Lung (tissue), 12 donors: ENCODE results near the gene MED12L. TPM values are rescaled to one million over a fixed set of nuclear protein-coding genes. Genes with fewer than 3 reads are reported as not detected.

Experiments used
- ATAC-seq: fragments of 200-7000 bp; cut with Tn5 transposase; one replicate; pipeline ENCODE4 v1.9.1; 2020; ENCODE audit warnings: moderate number of reproducible peaks; ENCODE audit not compliant: insufficient read depth, low FRiP score
- DNase-seq, 3 donors: peaks; one replicate each; pipeline ENCODE4 v3.0.0-alpha.2; 2013 to 2017
- H3K27ac ChIP-seq, 2 donors: one replicate each; pipeline ENCODE4 v1.5.1; 2013; ENCODE audit warnings: mild to moderate bottlenecking in 2 of 2, moderate library complexity in 2 of 2, control low read depth in 1 of 2, inconsistent platforms in 1 of 2, low read depth in 1 of 2, low read length in 1 of 2
- H3K27me3 ChIP-seq, 3 donors: one replicate each; pipeline ENCODE4 v1.5.1; 2013; ENCODE audit warnings: low read length in 2 of 3; ENCODE audit not compliant: control insufficient read depth in 3 of 3, insufficient read depth in 3 of 3
- H3K36me3 ChIP-seq, 4 donors: one replicate each; pipeline ENCODE4 v1.5.1; 2013; ENCODE audit warnings: low read length in 4 of 4, mild to moderate bottlenecking in 1 of 4, moderate library complexity in 1 of 4; ENCODE audit not compliant: control insufficient read depth in 4 of 4, insufficient read depth in 4 of 4
- H3K4me1 ChIP-seq, 5 donors: one replicate each; pipeline ENCODE4 v1.5.1; 2013; ENCODE audit warnings: low read length in 5 of 5, mild to moderate bottlenecking in 2 of 5, moderate library complexity in 1 of 5; ENCODE audit not compliant: control insufficient read depth in 5 of 5, insufficient read depth in 5 of 5
- H3K4me3 ChIP-seq: one replicate; pipeline ENCODE4 v1.5.1; 2013; ENCODE audit warnings: mild to moderate bottlenecking, control low read depth, moderate library complexity
- H3K9ac ChIP-seq, 2 donors: one replicate each; pipeline ENCODE4 v1.5.1; 2013; ENCODE audit warnings: low read length in 2 of 2, control low read depth in 1 of 2; ENCODE audit not compliant: insufficient read depth in 1 of 2
- H3K9me3 ChIP-seq, 4 donors: one replicate each; pipeline ENCODE4 v1.5.1; 2013; ENCODE audit warnings: low read length in 3 of 4, mild to moderate bottlenecking in 1 of 4, moderate library complexity in 1 of 4; ENCODE audit not compliant: control insufficient read depth in 4 of 4, insufficient read depth in 3 of 4
- CTCF ChIP-seq: IDR thresholded peaks from 2 replicates; pipeline ENCODE4 v1.5.1; 2012; ENCODE audit warnings: mild to moderate bottlenecking; ENCODE audit errors: control extremely low read depth, extremely low read depth
- WGBS, 2 donors: extraction: QIAGEN DNeasy Blood & Tissue Kit; methylation state at CpG; one replicate each; pipeline ENCODE4 v1.1.7; 2013; 5-methylcytosine and 5-hydroxymethylcytosine counted together
- polyA plus RNA-seq, 2 donors: library from polyadenylated mRNA; stranded (reverse); fragments of 200-250 nt; gene quantifications; one replicate each; pipeline ENCODE4 v1.2.1, GENCODE V29; 2013
- total RNA-seq, 2 donors: library from RNA; depleted of rRNA in 1 of 2; stranded (reverse); fragments of >200 nt in 1 of 2; gene quantifications; one replicate each; pipeline ENCODE4 v1.2.1, GENCODE V29; 2014 to 2021
- donor health status: control.
- donor health status: control.
- donor health status: Bipolar disorder and iron deficiency.
- donor health status: healthy.
- donor health status: DM: yes; HTN: yes; CAD: no.

MED12L gene
- total and polyA plus RNA-seq, 4 donors = 0.02 to 0.82 (median 0.30) TPM

- TF ChIP-seq CTCF = no peak
- no peaks in the 10 kb centered on the region for H3K36me3 ChIP-seq
- WGBS, 2 donors = 76 to 85% methylated on average over 1 of the region's 1 CpG
- H3K4me3 ChIP-seq = no peak overlapping the region
- no peak overlapping the region for H3K9ac ChIP-seq
- no peaks in the 10 kb centered on the region for H3K9me3 ChIP-seq
- no peak overlapping the region for H3K27ac ChIP-seq
- DNase-seq (no peak), ATAC-seq (no peak)
- no peaks in the 10 kb centered on the region for H3K27me3 ChIP-seq
- no peaks in the 10 kb centered on the region for H3K4me1 ChIP-seq
Observed at GRCh38 chr3:151467069-151467468, 381.6 kb downstream of the MED12L start.

DNA sequence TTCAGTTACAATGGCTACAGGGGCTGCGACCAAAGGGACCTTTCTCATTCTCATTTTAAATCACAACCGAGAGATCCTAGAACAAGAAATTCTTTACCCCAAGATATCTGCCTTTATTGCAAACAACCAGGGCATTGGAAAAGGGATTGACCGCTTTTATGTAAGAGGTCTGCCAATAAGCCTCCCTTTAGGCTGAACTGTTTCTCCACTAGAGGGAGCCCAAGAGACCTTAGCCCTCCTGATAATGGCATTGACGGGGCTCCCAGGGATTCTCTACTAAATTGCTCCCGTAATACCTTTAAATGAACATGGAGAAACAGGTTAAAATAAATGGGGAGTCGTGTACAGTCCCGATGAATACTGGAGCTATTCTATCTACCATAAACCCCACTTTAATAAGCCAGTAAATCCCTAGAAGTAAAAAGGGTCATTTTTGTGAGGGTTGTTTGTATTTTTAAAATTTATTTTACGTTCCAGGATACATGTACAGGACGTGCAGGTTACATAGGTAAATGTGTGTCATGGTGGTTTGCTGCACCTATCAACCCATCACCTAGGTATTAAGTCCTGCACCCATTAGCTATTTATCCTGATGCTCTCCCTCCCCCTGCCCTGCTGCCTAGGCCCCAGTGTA lies 382.9 kb downstream of the MED12L start:
- H3K9ac ChIP-seq = no peak overlapping the region
- ATAC-seq (peak; percentile 79), DNase-seq (peak in 1 of 3 donors; percentile 44)
- H3K27ac ChIP-seq = no peak overlapping the region
- no peaks in the 10 kb centered on the region for H3K9me3 ChIP-seq
- peak; percentile 26 for TF ChIP-seq CTCF
- WGBS, 2 donors = 54 to 62% methylated on average over 9 of the region's 9 CpGs
- H3K4me3 ChIP-seq = no peak overlapping the region
- no peaks in the 10 kb centered on the region for H3K27me3 ChIP-seq
- no peaks in the 10 kb centered on the region for H3K4me1 ChIP-seq
- no peaks in the 10 kb centered on the region for H3K36me3 ChIP-seq

GRCh38 chr3:151476344-151477018 lies 391.0 kb downstream of the MED12L start:
- no peak for ATAC-seq
- 59 to 76% methylated on average over 7 of the region's 7 CpGs for WGBS, 2 donors
- peaks cover 0 to 16% (median 6%) of the 10 kb centered on the region in 5 donors for H3K4me1 ChIP-seq

More at GRCh38 chr3:151476344-151477018, 391.0 kb downstream of the MED12L start:
- Histone ChIP-seq H3K27ac (no peak overlapping the region), H3K4me3 (no peak overlapping the region), H3K27me3 (no peaks in the 10 kb centered on the region), H3K9me3 (no peaks in the 10 kb centered on the region), H3K9ac (no peak overlapping the region), H3K36me3 (no peaks in the 10 kb centered on the region)
- TF ChIP-seq CTCF = no peak
- no peak for DNase-seq
